ENCODE measurements around the gene ANO10. TPM values are rescaled to one million over a fixed set of nuclear protein-coding genes. Genes with fewer than 3 reads are reported as not detected.

ANO10 gene
- total and polyA plus RNA-seq, 2 donors (not counting 1 experiment from before 2014, with no cell fraction given) = 1.9 to 10.6 TPM

DNA sequence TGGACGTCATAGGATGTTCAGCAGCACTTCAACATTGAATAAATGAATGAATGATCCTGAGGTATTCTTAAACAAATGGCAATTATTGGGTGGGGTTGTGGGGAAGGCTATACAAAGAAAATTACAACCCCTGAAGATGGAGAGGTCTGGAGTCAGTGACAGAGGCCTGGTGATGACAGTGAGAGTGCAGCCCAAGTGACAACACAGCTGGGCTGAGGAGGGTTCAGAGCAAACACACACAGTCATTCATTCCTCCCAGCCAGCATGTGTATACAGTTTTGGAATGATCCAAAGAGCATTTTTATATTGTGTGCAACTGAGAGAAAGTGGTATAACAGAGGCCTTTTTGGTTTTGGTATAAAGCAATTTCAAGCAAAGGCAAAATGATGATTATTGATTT, 148.1 kb downstream of the ANO10 start:
- Histone ChIP-seq H3K4me3 (ENCODE audit: control extremely low read depth in 1 of 5, extremely low read depth in 1 of 5, insufficient read depth in 1 of 5, low read depth in 2 of 5, low read length in 4 of 5) (no peak overlapping the region), H3K9me3 (ENCODE audit: control extremely low read depth in 1 of 3, control insufficient read depth in 2 of 3, insufficient read depth in 1 of 3, low read length in 2 of 3) (no peaks in the 10 kb centered on the region), H2AFZ (ENCODE audit: insufficient read depth, low read depth, low read length, poor library complexity, severe bottlenecking) (no peak overlapping the region), H3K79me2 (ENCODE audit: control insufficient read depth, insufficient read depth, low read length) (no peaks in the 10 kb centered on the region), H3K4me1 (ENCODE audit: control insufficient read depth in 2 of 2, insufficient read depth in 2 of 2, low read length in 2 of 2) (no peaks in the 10 kb centered on the region), H4K20me1 (ENCODE audit: control insufficient read depth, insufficient read depth, low read length, poor library complexity, severe bottlenecking) (no peaks in the 10 kb centered on the region), H3K9ac (ENCODE audit: low read length) (no peak overlapping the region), H3K27ac (ENCODE audit: low read length in 2 of 2) (no peak overlapping the region), H3K4me2 (replicated peaks; ENCODE audit: low read depth, low read length, poor library complexity, severe bottlenecking) (no peak overlapping the region), H3K36me3 (replicated peaks in 1 of 2; ENCODE audit: control extremely low read depth in 1 of 2, control insufficient read depth in 1 of 2, extremely low read depth in 1 of 2, insufficient read depth in 2 of 2, low read length in 1 of 2) (no peaks in the 10 kb centered on the region), H3K27me3 (replicated peaks in 1 of 4; ENCODE audit: control extremely low read depth in 1 of 4, control insufficient read depth in 3 of 4, insufficient read depth in 4 of 4, low read length in 3 of 4) (no peaks in the 10 kb centered on the region)
- Mint-ChIP-seq H3K27ac (no peak overlapping the region), H3K9me3 (ENCODE audit: insufficient read depth) (no peaks in the 10 kb centered on the region), H3K4me1 (no peaks in the 10 kb centered on the region), H3K27me3 (peaks cover 3% of the 10 kb centered on the region), H3K4me3 (no peak overlapping the region)
- TF ChIP-seq EZH2 (IDR thresholded peaks at IDR 0.05; ENCODE audit: borderline replicate concordance, insufficient read depth, low read depth, low read length, poor library complexity, severe bottlenecking) = no peak
- TF ChIP-seq, protein P1, sequence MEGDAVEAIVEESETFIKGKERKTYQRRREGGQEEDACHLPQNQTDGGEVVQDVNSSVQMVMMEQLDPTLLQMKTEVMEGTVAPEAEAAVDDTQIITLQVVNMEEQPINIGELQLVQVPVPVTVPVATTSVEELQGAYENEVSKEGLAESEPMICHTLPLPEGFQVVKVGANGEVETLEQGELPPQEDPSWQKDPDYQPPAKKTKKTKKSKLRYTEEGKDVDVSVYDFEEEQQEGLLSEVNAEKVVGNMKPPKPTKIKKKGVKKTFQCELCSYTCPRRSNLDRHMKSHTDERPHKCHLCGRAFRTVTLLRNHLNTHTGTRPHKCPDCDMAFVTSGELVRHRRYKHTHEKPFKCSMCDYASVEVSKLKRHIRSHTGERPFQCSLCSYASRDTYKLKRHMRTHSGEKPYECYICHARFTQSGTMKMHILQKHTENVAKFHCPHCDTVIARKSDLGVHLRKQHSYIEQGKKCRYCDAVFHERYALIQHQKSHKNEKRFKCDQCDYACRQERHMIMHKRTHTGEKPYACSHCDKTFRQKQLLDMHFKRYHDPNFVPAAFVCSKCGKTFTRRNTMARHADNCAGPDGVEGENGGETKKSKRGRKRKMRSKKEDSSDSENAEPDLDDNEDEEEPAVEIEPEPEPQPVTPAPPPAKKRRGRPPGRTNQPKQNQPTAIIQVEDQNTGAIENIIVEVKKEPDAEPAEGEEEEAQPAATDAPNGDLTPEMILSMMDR (IDR thresholded peaks at IDR 0.05) = no peak
- CTCF ChIA-PET = no interaction called here
- ATAC-seq (ENCODE audit: low read depth) = no peak
- 100% methylated on average over 1 of the region's 1 CpG for WGBS (ENCODE audit: insufficient coverage)
- intact Hi-C loops (cut with micrococcal nuclease) = no loop called here
- POLR2A ChIA-PET = interaction anchor here (0.6 kb wide), 1 partner anchor 299 kb away, joined by 5 read pairs; no protein-coding TSS in a partner anchor
- DNase-seq = no peak

- ChIA-PET POLR2A (no interaction called here), CTCF (no interaction called here)
- H3K27me3 ChIP-seq (replicated peaks in 1 of 4; ENCODE audit: control extremely low read depth in 1 of 4, control insufficient read depth in 3 of 4, insufficient read depth in 4 of 4, low read length in 3 of 4) = no peaks in the 10 kb centered on the region
- TF ChIP-seq EZH2 (IDR thresholded peaks at IDR 0.05; ENCODE audit: borderline replicate concordance, insufficient read depth, low read depth, low read length, poor library complexity, severe bottlenecking) = no peak
- TF ChIP-seq, protein P1 (IDR thresholded peaks at IDR 0.05) = no peak
- intact Hi-C loops (cut with micrococcal nuclease) = no loop called here
- DNase-seq (no peak), ATAC-seq (ENCODE audit: low read depth) (no peak)
- H3K9ac ChIP-seq (ENCODE audit: low read length) = no peak overlapping the region
- no peak overlapping the region for H2AFZ ChIP-seq (ENCODE audit: insufficient read depth, low read depth, low read length, poor library complexity, severe bottlenecking)
- H3K27ac ChIP-seq (ENCODE audit: low read length in 2 of 2) = no peak overlapping the region
- Mint-ChIP-seq H3K27me3 (peaks cover 3% of the 10 kb centered on the region), H3K4me3 (no peak overlapping the region), H3K9me3 (ENCODE audit: insufficient read depth) (no peaks in the 10 kb centered on the region), H3K27ac (no peak overlapping the region), H3K4me1 (no peaks in the 10 kb centered on the region)
- H3K4me1 ChIP-seq (ENCODE audit: control insufficient read depth in 2 of 2, insufficient read depth in 2 of 2, low read length in 2 of 2) = no peaks in the 10 kb centered on the region
- no peaks in the 10 kb centered on the region for H3K36me3 ChIP-seq (replicated peaks in 1 of 2; ENCODE audit: control extremely low read depth in 1 of 2, control insufficient read depth in 1 of 2, extremely low read depth in 1 of 2, insufficient read depth in 2 of 2, low read length in 1 of 2)
- no peaks in the 10 kb centered on the region for H4K20me1 ChIP-seq (ENCODE audit: control insufficient read depth, insufficient read depth, low read length, poor library complexity, severe bottlenecking)
- H3K79me2 ChIP-seq (ENCODE audit: control insufficient read depth, insufficient read depth, low read length) = no peaks in the 10 kb centered on the region
- no peaks in the 10 kb centered on the region for H3K9me3 ChIP-seq (ENCODE audit: control extremely low read depth in 1 of 3, control insufficient read depth in 2 of 3, insufficient read depth in 1 of 3, low read length in 2 of 3)
- 90% methylated on average over 7 of the region's 10 CpGs for WGBS (ENCODE audit: insufficient coverage)
- H3K4me2 ChIP-seq (replicated peaks; ENCODE audit: low read depth, low read length, poor library complexity, severe bottlenecking) = no peak overlapping the region
- H3K4me3 ChIP-seq (ENCODE audit: control extremely low read depth in 1 of 5, extremely low read depth in 1 of 5, insufficient read depth in 1 of 5, low read depth in 2 of 5, low read length in 4 of 5) = no peak overlapping the region
Observed at GRCh38 chr3:43473244-43473643, 148.6 kb downstream of the ANO10 start.

All from B cell (primary cell).